ENCODE data around the gene TMTC2. TPM values are rescaled to one million over a fixed set of nuclear protein-coding genes. Genes with fewer than 3 reads are reported as not detected.

The TMTC2 gene
- total and polyA plus RNA-seq, 2 donors (not counting 3 experiments of a cell fraction or from before 2014, with no cell fraction given), result 4.1 to 7.8 TPM

GRCh38 chr12:83008703-83009102 is 322.0 kb downstream of the TMTC2 start:
- no peak overlapping the region for H2AFZ ChIP-seq (ENCODE audit: low read depth, low read length)
- H3K36me3 ChIP-seq (ENCODE audit: control insufficient read depth in 2 of 2, extremely low read depth in 1 of 2, insufficient read depth in 2 of 2, low read length in 2 of 2), result no peaks in the 10 kb centered on the region
- dilution Hi-C loops (cut with MboI; ENCODE audit: extremely low pct_ligation_motif_present, low sequenced_read_pairs) (no loop called here), intact Hi-C loops (cut with micrococcal nuclease) (loop anchor here (10.0 kb wide), 1 partner anchor 1836 kb away; no protein-coding TSS in a partner anchor)
- no peaks in the 10 kb centered on the region for H3K79me2 ChIP-seq (ENCODE audit: control insufficient read depth, insufficient read depth, low read length)
- no peak overlapping the region for H3K9ac ChIP-seq (replicated peaks; ENCODE audit: extremely low read depth, insufficient read depth, low read length)
- BruUV-seq (replicated peaks), result no TSS peak
- H3K4me3 ChIP-seq (replicated peaks in 1 of 3; ENCODE audit: insufficient read depth in 1 of 3, low read depth in 1 of 3, low read length in 3 of 3), result no peak overlapping the region
- no peaks in the 10 kb centered on the region for H4K20me1 ChIP-seq (replicated peaks; ENCODE audit: control insufficient read depth, extremely low read depth, insufficient read depth, low read length)
- no peak overlapping the region for H3K27ac ChIP-seq (ENCODE audit: insufficient read depth, low read depth, low read length)
- ChIA-PET CTCF (no interaction called here), POLR2A (no interaction called here)
- no peak for FAIRE-seq
- TF ChIP-seq EZH2 (IDR thresholded peaks at IDR 0.05; ENCODE audit: borderline replicate concordance, low read depth, low read length, severe bottlenecking), result no peak
- TF ChIP-seq POLR2A (IDR thresholded peaks at IDR 0.05; ENCODE audit: low read depth, low read length), result no peak
- TF ChIP-seq JUN (IDR thresholded peaks at IDR 0.05; ENCODE audit: borderline replicate concordance, insufficient read depth, insufficient read length, low read depth), result no peak
- TF ChIP-seq MYC (IDR thresholded peaks at IDR 0.05; ENCODE audit: low read depth, low read length), result no peak
- TF ChIP-seq CTCF (IDR thresholded peaks at IDR 0.05; ENCODE audit: extremely low read depth in 1 of 2, insufficient read depth in 1 of 2, low read depth in 1 of 2, low read length in 2 of 2), result no peak
- TF ChIP-seq GATA2 (IDR thresholded peaks at IDR 0.05; ENCODE audit: insufficient read depth, insufficient read length, low read depth, low read length), result no peak
- TF ChIP-seq MAX (IDR thresholded peaks at IDR 0.05; ENCODE audit: insufficient read depth, insufficient read length), result no peak
- TF ChIP-seq POLR2AphosphoS5 (IDR thresholded peaks at IDR 0.05; ENCODE audit: insufficient read depth, low read depth, low read length), result no peak
- TF ChIP-seq FOS (IDR thresholded peaks at IDR 0.05; ENCODE audit: borderline replicate concordance, insufficient read depth, low read length), result no peak
- H3K9me1 ChIP-seq (replicated peaks; ENCODE audit: control insufficient read depth, extremely low read depth, insufficient read depth, low read length), result no peaks in the 10 kb centered on the region
- H3K9me3 ChIP-seq (replicated peaks; ENCODE audit: control insufficient read depth, insufficient read depth, low read length), result no peaks in the 10 kb centered on the region
- no peaks in the 10 kb centered on the region for H3K27me3 ChIP-seq (ENCODE audit: control insufficient read depth in 2 of 2, insufficient read depth in 2 of 2, low read length in 2 of 2)
- H3K4me1 ChIP-seq (ENCODE audit: control insufficient read depth, extremely low read depth, insufficient read depth, low read length), result no peaks in the 10 kb centered on the region
- no peak for DNase-seq (ENCODE audit: low read depth, low spot score)
- H3K4me2 ChIP-seq (ENCODE audit: insufficient read depth, low read length), result no peak overlapping the region
